NCI-H524 (cell line): ENCODE data around the gene ZNF12.
"Not testable (repeated sequence)": the region's sequence is repeated elsewhere in the genome, so short reads cannot be mapped to it uniquely, and the experiment has no call there.

Source experiments
- DNase-seq, 2 experiments: peaks; one replicate each; lab custom pipeline; 2025; lab: John Stamatoyannopoulos, UW

The ZNF12 gene

GRCh38 chr7:6691609-6692106, 15.1 kb downstream of the ZNF12 start:
- no peak for DNase-seq

GRCh38 chr7:6691103-6691502, 15.6 kb downstream of the ZNF12 start:
- DNase-seq: no peak

GRCh38 chr7:6680146-6680545, 26.6 kb downstream of the ZNF12 start:
- DNase-seq: no peak

- no peak for DNase-seq
These were observed 30.8 kb downstream of the ZNF12 start for GRCh38 chr7:6675807-6676405.

- not testable (repeated sequence) for DNase-seq
These were observed 35.9 kb downstream of the ZNF12 start for GRCh38 chr7:6670851-6671250.

GRCh38 chr7:6658618-6659345, 48.0 kb downstream of the ZNF12 start:
- no peak for DNase-seq

GRCh38 chr7:6656413-6656812, 50.3 kb downstream of the ZNF12 start:
- no peak for DNase-seq

- no peak for DNase-seq
These were observed 50.9 kb downstream of the ZNF12 start for GRCh38 chr7:6655636-6656385.

GRCh38 chr7:6654842-6655610, 51.7 kb downstream of the ZNF12 start:
- DNase-seq: no peak

GRCh38 chr7:6654113-6654841, 52.5 kb downstream of the ZNF12 start:
- DNase-seq: no peak

- no peak for DNase-seq
These were observed 53.4 kb downstream of the ZNF12 start for GRCh38 chr7:6653071-6654003.

- no peak for DNase-seq
These were observed 54.2 kb downstream of the ZNF12 start for GRCh38 chr7:6652446-6653011.

- DNase-seq: no peak
These were observed 54.8 kb downstream of the ZNF12 start for GRCh38 chr7:6651851-6652445.

GRCh38 chr7:6650521-6651011, 56.2 kb downstream of the ZNF12 start:
- DNase-seq: no peak

GRCh38 chr7:6650086-6650485, 56.7 kb downstream of the ZNF12 start:
- no peak for DNase-seq

- no peak for DNase-seq
These were observed 57.3 kb downstream of the ZNF12 start for GRCh38 chr7:6649241-6649961.

GRCh38 chr7:6648815-6649104, 58.0 kb downstream of the ZNF12 start:
- DNase-seq: no peak

- no peak for DNase-seq
These were observed 58.5 kb downstream of the ZNF12 start for GRCh38 chr7:6648066-6648814.
